ENCODE measurements around the gene LIMS1.
A peak's percentile ranks its signal among the peaks of the same experiment; 100 is the strongest.

Gene LIMS1

GRCh38 chr2:108621087-108621559 lies 86.9 kb downstream of the LIMS1 start:
- Histone ChIP-seq H3K9me3 (ENCODE audit: control insufficient read depth, insufficient read depth, low read length) (no peaks in the 10 kb centered on the region), H3K36me3 (ENCODE audit: control insufficient read depth, insufficient read depth, low read length) (no peaks in the 10 kb centered on the region), H3K4me3 (ENCODE audit: low read length) (no peak overlapping the region), H3K27me3 (ENCODE audit: control insufficient read depth, insufficient read depth, low read length) (no peaks in the 10 kb centered on the region), H3K4me1 (ENCODE audit: control insufficient read depth, insufficient read depth, low read length) (no peaks in the 10 kb centered on the region; the same call in 1 of the 2 replicates), H3K27ac (ENCODE audit: low read length) (peak overlapping the region; percentile 39)
- no CpG with 5 or more reads among the region's 8 CpGs for WGBS (ENCODE audit: insufficient coverage, insufficient read length)
- DNase-seq (ENCODE audit: low read depth, low spot score): no peak

GRCh38 chr2:108621687-108622681 lies 87.7 kb downstream of the LIMS1 start:
- H3K27ac ChIP-seq (ENCODE audit: low read length): no peak overlapping the region
- H3K27me3 ChIP-seq (ENCODE audit: control insufficient read depth, insufficient read depth, low read length): no peaks in the 10 kb centered on the region
- DNase-seq (ENCODE audit: low read depth, low spot score): no peak
- WGBS (ENCODE audit: insufficient coverage, insufficient read length): no CpG with 5 or more reads among the region's 2 CpGs
- H3K4me1 ChIP-seq (ENCODE audit: control insufficient read depth, insufficient read depth, low read length): no peaks in the 10 kb centered on the region; the same call in 1 of the 2 replicates
- H3K36me3 ChIP-seq (ENCODE audit: control insufficient read depth, insufficient read depth, low read length): no peaks in the 10 kb centered on the region
- no peak overlapping the region for H3K4me3 ChIP-seq (ENCODE audit: low read length)
- H3K9me3 ChIP-seq (ENCODE audit: control insufficient read depth, insufficient read depth, low read length): no peaks in the 10 kb centered on the region

- H3K9me3 ChIP-seq (ENCODE audit: control insufficient read depth, insufficient read depth, low read length): no peaks in the 10 kb centered on the region
- H3K36me3 ChIP-seq (ENCODE audit: control insufficient read depth, insufficient read depth, low read length): no peaks in the 10 kb centered on the region
- no peak for DNase-seq (ENCODE audit: low read depth, low spot score)
- H3K27me3 ChIP-seq (ENCODE audit: control insufficient read depth, insufficient read depth, low read length): no peaks in the 10 kb centered on the region
- no peaks in the 10 kb centered on the region; the same call in 1 of the 2 replicates for H3K4me1 ChIP-seq (ENCODE audit: control insufficient read depth, insufficient read depth, low read length)
- WGBS (ENCODE audit: insufficient coverage, insufficient read length): no CpG with 5 or more reads among the region's 6 CpGs
- H3K27ac ChIP-seq (ENCODE audit: low read length): no peak overlapping the region
- no peak overlapping the region for H3K4me3 ChIP-seq (ENCODE audit: low read length)
Measured at GRCh38 chr2:108623616-108624015, 89.3 kb downstream of the LIMS1 start.

- WGBS (ENCODE audit: insufficient coverage, insufficient read length): no CpG with 5 or more reads among the region's 5 CpGs
Measured at GRCh38 chr2:108625186-108625827, 91.0 kb downstream of the LIMS1 start.

GRCh38 chr2:108625828-108626195 lies 91.5 kb downstream of the LIMS1 start:
- H3K27ac ChIP-seq (ENCODE audit: low read length): no peak overlapping the region
- WGBS (ENCODE audit: insufficient coverage, insufficient read length): no CpG with 5 or more reads among the region's 2 CpGs
- H3K4me1 ChIP-seq (ENCODE audit: control insufficient read depth, insufficient read depth, low read length): no peaks in the 10 kb centered on the region; the same call in 1 of the 2 replicates

More at GRCh38 chr2:108625186-108625827, 91.0 kb downstream of the LIMS1 start:
- Histone ChIP-seq H3K9me3 (ENCODE audit: control insufficient read depth, insufficient read depth, low read length) (no peaks in the 10 kb centered on the region), H3K36me3 (ENCODE audit: control insufficient read depth, insufficient read depth, low read length) (no peaks in the 10 kb centered on the region), H3K4me3 (ENCODE audit: low read length) (no peak overlapping the region), H3K27ac (ENCODE audit: low read length) (no peak overlapping the region), H3K4me1 (ENCODE audit: control insufficient read depth, insufficient read depth, low read length) (no peaks in the 10 kb centered on the region; the same call in 1 of the 2 replicates), H3K27me3 (ENCODE audit: control insufficient read depth, insufficient read depth, low read length) (no peaks in the 10 kb centered on the region)
- no peak for DNase-seq (ENCODE audit: low read depth, low spot score)

GRCh38 chr2:108626995-108627394 lies 92.7 kb downstream of the LIMS1 start:
- no peak overlapping the region for H3K4me3 ChIP-seq (ENCODE audit: low read length)
- no peaks in the 10 kb centered on the region for H3K36me3 ChIP-seq (ENCODE audit: control insufficient read depth, insufficient read depth, low read length)
- H3K27me3 ChIP-seq (ENCODE audit: control insufficient read depth, insufficient read depth, low read length): no peaks in the 10 kb centered on the region
- H3K4me1 ChIP-seq (ENCODE audit: control insufficient read depth, insufficient read depth, low read length): no peaks in the 10 kb centered on the region
- H3K9me3 ChIP-seq (ENCODE audit: control insufficient read depth, insufficient read depth, low read length): no peaks in the 10 kb centered on the region
- WGBS (ENCODE audit: insufficient coverage, insufficient read length): no CpG with 5 or more reads among the region's 2 CpGs
- no peak for DNase-seq (ENCODE audit: low read depth, low spot score)
- no peak overlapping the region for H3K27ac ChIP-seq (ENCODE audit: low read length)

More at GRCh38 chr2:108625828-108626195, 91.5 kb downstream of the LIMS1 start:
- no peak for DNase-seq (ENCODE audit: low read depth, low spot score)
- Histone ChIP-seq H3K36me3 (ENCODE audit: control insufficient read depth, insufficient read depth, low read length) (no peaks in the 10 kb centered on the region), H3K4me3 (ENCODE audit: low read length) (no peak overlapping the region), H3K27me3 (ENCODE audit: control insufficient read depth, insufficient read depth, low read length) (no peaks in the 10 kb centered on the region), H3K9me3 (ENCODE audit: control insufficient read depth, insufficient read depth, low read length) (no peaks in the 10 kb centered on the region)

GRCh38 chr2:108627911-108628567 lies 93.8 kb downstream of the LIMS1 start:
- Histone ChIP-seq H3K4me1 (ENCODE audit: control insufficient read depth, insufficient read depth, low read length) (no peaks in the 10 kb centered on the region), H3K9me3 (ENCODE audit: control insufficient read depth, insufficient read depth, low read length) (no peaks in the 10 kb centered on the region), H3K36me3 (ENCODE audit: control insufficient read depth, insufficient read depth, low read length) (no peaks in the 10 kb centered on the region), H3K4me3 (ENCODE audit: low read length) (no peak overlapping the region), H3K27ac (ENCODE audit: low read length) (no peak overlapping the region), H3K27me3 (ENCODE audit: control insufficient read depth, insufficient read depth, low read length) (no peaks in the 10 kb centered on the region)
- WGBS (ENCODE audit: insufficient coverage, insufficient read length): 100% methylated on average over 1 of the region's 4 CpGs
- no peak for DNase-seq (ENCODE audit: low read depth, low spot score)

GRCh38 chr2:108628936-108629335 lies 94.7 kb downstream of the LIMS1 start:
- Histone ChIP-seq H3K4me3 (ENCODE audit: low read length) (no peak overlapping the region), H3K36me3 (ENCODE audit: control insufficient read depth, insufficient read depth, low read length) (no peaks in the 10 kb centered on the region), H3K9me3 (ENCODE audit: control insufficient read depth, insufficient read depth, low read length) (no peaks in the 10 kb centered on the region), H3K27me3 (ENCODE audit: control insufficient read depth, insufficient read depth, low read length) (no peaks in the 10 kb centered on the region), H3K4me1 (ENCODE audit: control insufficient read depth, insufficient read depth, low read length) (no peaks in the 10 kb centered on the region), H3K27ac (ENCODE audit: low read length) (no peak overlapping the region)
- WGBS (ENCODE audit: insufficient coverage, insufficient read length): 100% methylated on average over 4 of the region's 6 CpGs
- DNase-seq (ENCODE audit: low read depth, low spot score): no peak

GRCh38 chr2:108629417-108629816 lies 95.1 kb downstream of the LIMS1 start:
- Histone ChIP-seq H3K27ac (ENCODE audit: low read length) (no peak overlapping the region), H3K4me1 (ENCODE audit: control insufficient read depth, insufficient read depth, low read length) (no peaks in the 10 kb centered on the region), H3K27me3 (ENCODE audit: control insufficient read depth, insufficient read depth, low read length) (no peaks in the 10 kb centered on the region), H3K9me3 (ENCODE audit: control insufficient read depth, insufficient read depth, low read length) (no peaks in the 10 kb centered on the region), H3K4me3 (ENCODE audit: low read length) (no peak overlapping the region), H3K36me3 (ENCODE audit: control insufficient read depth, insufficient read depth, low read length) (no peaks in the 10 kb centered on the region)
- no CpG with 5 or more reads among the region's 1 CpG for WGBS (ENCODE audit: insufficient coverage, insufficient read length)
- no peak for DNase-seq (ENCODE audit: low read depth, low spot score)
